NCI-H524 (cell line): ENCODE data around the gene TANGO2.
A peak's percentile ranks its signal among the peaks of the same experiment; 100 is the strongest.

Experiments
- DNase-seq, 2 experiments: peaks; one replicate each; lab custom pipeline; 2025; lab: John Stamatoyannopoulos, UW

Gene TANGO2

GRCh38 chr22:20020533-20021195, at the start of gene TANGO2:
TANGO2 (plus strand) TSS chr22:20021110; CDS start chr22:20036799, 15,689 bp downstream.
- peak; percentile 74 to 94 for DNase-seq

- DNase-seq: no peak
Measured at GRCh38 chr22:19971276-19972124, 49.4 kb upstream of the TANGO2 start.

GRCh38 chr22:19972251-19972650, 48.7 kb upstream of the TANGO2 start:
- DNase-seq: no peak

GRCh38 chr22:19972652-19973550, 48.0 kb upstream of the TANGO2 start:
- DNase-seq: no peak

GRCh38 chr22:19973551-19974267, 47.2 kb upstream of the TANGO2 start:
- no peak for DNase-seq

- DNase-seq: peak; percentile 77 to 89
Measured at GRCh38 chr22:19974268-19974861, 46.5 kb upstream of the TANGO2 start.

GRCh38 chr22:19974935-19975706, 45.8 kb upstream of the TANGO2 start:
- peak; percentile 57 to 87 for DNase-seq

GRCh38 chr22:19975707-19976035, 45.2 kb upstream of the TANGO2 start:
- no peak for DNase-seq

GRCh38 chr22:19976671-19977070, 44.2 kb upstream of the TANGO2 start:
- no peak for DNase-seq

- no peak for DNase-seq
Measured at GRCh38 chr22:19977296-19978243, 43.3 kb upstream of the TANGO2 start.

- DNase-seq: no peak
Measured at GRCh38 chr22:19978748-19979147, 42.2 kb upstream of the TANGO2 start.

GRCh38 chr22:19979712-19980493, 41.0 kb upstream of the TANGO2 start:
- no peak for DNase-seq

- no peak for DNase-seq
Measured at GRCh38 chr22:19980766-19981165, 40.1 kb upstream of the TANGO2 start.

GRCh38 chr22:19981171-19981960, 39.5 kb upstream of the TANGO2 start:
- DNase-seq: no peak

- no peak for DNase-seq
Measured at GRCh38 chr22:19981961-19982920, 38.7 kb upstream of the TANGO2 start.

GRCh38 chr22:19982991-19983578, 37.8 kb upstream of the TANGO2 start:
- no peak for DNase-seq
